ENCODE measurements around the gene TGM2.

The TGM2 gene

DNA sequence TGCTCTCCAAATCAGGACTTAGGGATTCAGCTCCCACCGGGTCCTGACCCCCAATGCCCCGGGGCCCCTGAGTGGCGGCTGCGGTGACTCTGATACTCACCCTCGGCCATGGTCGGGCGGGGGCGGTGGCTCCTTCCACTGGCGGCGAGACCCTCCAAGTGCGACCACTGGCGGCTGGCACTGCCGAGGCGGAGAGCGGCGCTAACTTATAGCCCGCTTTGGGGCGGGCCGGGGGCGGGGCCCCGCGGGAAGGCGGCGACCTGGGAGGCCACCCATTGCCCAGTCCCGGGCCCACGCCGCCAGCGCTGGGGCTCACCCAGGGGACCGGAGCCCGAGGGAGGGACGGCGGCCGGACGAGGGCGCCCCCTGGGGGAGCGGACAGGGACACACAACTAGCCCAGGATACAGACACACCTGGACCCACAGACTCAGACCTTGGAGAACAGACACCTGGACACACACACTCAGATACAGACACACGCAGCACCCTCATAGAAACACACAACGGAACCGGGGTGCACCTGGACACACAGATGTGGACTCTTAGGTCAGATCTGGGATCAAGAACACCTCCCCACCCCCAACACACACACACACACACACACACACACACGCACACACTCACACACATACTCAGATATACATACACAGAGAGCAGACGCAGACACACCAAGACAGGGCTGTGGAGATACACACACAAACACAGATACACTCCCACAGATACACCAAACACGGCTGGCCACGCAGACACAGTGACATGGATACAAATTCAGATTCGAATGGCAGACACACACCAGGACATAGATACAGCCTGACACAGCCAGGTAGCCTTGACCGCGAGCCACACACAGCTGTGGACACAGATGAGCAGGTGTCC, at the start of gene TGM2:
TSS of gene TGM2 (minus strand) at position 182 of the 877 bp plus-strand sequence. CDS start at position 110, 72 bp downstream.
- peak; percentile 92 for ATAC-seq
- no peak for TF ChIP-seq ZFP30 (CRISPR knock-in tag; IDR thresholded peaks at IDR 0.05)
- TF ChIP-seq ZC3H10 (CRISPR knock-in tag; IDR thresholded peaks at IDR 0.05) = no peak
- no peak for TF ChIP-seq RARB (CRISPR knock-in tag; IDR thresholded peaks at IDR 0.05)
- TF ChIP-seq, protein P1, sequence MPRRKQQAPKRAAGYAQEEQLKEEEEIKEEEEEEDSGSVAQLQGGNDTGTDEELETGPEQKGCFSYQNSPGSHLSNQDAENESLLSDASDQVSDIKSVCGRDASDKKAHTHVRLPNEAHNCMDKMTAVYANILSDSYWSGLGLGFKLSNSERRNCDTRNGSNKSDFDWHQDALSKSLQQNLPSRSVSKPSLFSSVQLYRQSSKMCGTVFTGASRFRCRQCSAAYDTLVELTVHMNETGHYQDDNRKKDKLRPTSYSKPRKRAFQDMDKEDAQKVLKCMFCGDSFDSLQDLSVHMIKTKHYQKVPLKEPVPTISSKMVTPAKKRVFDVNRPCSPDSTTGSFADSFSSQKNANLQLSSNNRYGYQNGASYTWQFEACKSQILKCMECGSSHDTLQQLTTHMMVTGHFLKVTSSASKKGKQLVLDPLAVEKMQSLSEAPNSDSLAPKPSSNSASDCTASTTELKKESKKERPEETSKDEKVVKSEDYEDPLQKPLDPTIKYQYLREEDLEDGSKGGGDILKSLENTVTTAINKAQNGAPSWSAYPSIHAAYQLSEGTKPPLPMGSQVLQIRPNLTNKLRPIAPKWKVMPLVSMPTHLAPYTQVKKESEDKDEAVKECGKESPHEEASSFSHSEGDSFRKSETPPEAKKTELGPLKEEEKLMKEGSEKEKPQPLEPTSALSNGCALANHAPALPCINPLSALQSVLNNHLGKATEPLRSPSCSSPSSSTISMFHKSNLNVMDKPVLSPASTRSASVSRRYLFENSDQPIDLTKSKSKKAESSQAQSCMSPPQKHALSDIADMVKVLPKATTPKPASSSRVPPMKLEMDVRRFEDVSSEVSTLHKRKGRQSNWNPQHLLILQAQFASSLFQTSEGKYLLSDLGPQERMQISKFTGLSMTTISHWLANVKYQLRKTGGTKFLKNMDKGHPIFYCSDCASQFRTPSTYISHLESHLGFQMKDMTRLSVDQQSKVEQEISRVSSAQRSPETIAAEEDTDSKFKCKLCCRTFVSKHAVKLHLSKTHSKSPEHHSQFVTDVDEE (CRISPR knock-in tag; IDR thresholded peaks at IDR 0.05) = no peak

DNA sequence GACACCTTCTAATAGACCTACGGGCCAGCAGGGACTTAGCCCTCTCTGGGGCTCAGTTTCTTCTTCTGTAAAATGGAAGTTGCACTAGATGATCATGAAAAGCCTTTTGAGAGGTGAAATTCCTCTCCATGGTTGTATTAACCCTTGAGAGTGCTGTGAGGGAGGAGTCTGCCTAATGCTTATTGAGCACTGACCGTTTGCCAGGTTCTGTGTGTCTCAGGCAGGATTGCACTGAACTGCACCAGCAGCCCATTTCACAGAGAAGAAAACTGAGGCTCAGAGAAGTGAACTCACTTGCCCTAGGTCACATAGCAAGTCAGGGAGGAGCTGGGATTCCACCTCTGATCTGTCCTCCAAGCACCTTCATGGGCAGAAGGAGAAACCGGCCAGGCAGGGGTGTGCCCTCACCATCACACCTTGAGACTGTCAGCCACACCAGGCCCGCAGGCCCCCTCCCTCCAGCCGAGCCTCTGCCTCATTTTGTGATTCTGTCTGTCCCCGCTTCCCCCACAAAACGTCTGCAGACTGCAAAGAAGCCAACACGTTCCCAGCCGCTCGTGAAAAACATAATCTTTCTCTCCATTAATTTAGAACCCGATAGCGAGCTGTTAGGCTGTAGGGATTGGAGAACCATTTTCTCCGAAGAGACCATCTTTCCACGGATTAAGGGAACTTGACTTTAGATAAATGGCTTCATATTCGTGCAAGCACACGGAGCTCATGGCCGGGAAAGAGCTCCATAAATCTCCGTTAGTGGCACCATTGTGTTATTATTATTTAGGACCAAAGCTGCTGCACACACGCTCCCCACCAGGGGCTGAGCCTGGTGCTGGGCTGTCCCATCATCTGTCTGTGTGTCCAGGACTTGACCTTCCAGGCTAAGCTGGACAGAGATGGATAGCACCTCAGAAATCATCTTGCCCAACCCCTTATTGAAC, 49.5 kb upstream of the TGM2 start:
- TF ChIP-seq, protein P2, sequence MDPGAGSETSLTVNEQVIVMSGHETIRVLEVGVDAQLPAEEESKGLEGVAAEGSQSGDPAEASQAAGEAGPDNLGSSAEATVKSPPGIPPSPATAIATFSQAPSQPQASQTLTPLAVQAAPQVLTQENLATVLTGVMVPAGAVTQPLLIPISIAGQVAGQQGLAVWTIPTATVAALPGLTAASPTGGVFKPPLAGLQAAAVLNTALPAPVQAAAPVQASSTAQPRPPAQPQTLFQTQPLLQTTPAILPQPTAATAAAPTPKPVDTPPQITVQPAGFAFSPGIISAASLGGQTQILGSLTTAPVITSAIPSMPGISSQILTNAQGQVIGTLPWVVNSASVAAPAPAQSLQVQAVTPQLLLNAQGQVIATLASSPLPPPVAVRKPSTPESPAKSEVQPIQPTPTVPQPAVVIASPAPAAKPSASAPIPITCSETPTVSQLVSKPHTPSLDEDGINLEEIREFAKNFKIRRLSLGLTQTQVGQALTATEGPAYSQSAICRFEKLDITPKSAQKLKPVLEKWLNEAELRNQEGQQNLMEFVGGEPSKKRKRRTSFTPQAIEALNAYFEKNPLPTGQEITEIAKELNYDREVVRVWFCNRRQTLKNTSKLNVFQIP (CRISPR knock-in tag; IDR thresholded peaks at IDR 0.05; ENCODE audit: borderline replicate concordance, low read depth) = no peak
- TF ChIP-seq TOX (CRISPR knock-in tag; IDR thresholded peaks at IDR 0.05; ENCODE audit: borderline replicate concordance) (no peak), TCF4 (CRISPR knock-in tag; IDR thresholded peaks at IDR 0.05; ENCODE audit: borderline replicate concordance) (no peak)
- no peak for ATAC-seq

DNA sequence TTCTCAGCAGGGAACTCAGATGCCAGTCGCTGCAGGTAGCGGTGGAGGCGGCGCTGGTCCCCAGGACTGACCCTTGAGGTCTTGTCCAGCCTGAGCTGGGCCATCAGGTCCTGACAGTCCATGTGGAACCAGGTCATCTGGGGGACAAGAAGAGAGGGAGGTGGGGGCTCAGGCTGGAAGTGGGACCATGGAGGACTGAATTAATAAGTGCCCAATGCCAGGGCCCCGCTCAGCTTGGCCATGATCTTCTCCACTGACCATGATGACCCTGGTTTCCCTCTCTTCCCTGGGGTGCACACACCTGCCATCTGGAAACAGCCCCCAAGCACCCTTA, 48.5 kb upstream of the TGM2 start:
- TF ChIP-seq ZFP3 (CRISPR knock-in tag; IDR thresholded peaks at IDR 0.05) = no peak
- no peak for TF ChIP-seq ZNF565 (CRISPR knock-in tag; conservative IDR thresholded peaks at IDR 0.05; ENCODE audit: low read depth)
- TF ChIP-seq ZFP30 (CRISPR knock-in tag; IDR thresholded peaks at IDR 0.05) = no peak
- TF ChIP-seq TCF4 (CRISPR knock-in tag; IDR thresholded peaks at IDR 0.05; ENCODE audit: borderline replicate concordance) = no peak
- TF ChIP-seq RARB (CRISPR knock-in tag; IDR thresholded peaks at IDR 0.05) = no peak
- no peak for TF ChIP-seq TOX (CRISPR knock-in tag; IDR thresholded peaks at IDR 0.05; ENCODE audit: borderline replicate concordance)
- TF ChIP-seq, protein P3, sequence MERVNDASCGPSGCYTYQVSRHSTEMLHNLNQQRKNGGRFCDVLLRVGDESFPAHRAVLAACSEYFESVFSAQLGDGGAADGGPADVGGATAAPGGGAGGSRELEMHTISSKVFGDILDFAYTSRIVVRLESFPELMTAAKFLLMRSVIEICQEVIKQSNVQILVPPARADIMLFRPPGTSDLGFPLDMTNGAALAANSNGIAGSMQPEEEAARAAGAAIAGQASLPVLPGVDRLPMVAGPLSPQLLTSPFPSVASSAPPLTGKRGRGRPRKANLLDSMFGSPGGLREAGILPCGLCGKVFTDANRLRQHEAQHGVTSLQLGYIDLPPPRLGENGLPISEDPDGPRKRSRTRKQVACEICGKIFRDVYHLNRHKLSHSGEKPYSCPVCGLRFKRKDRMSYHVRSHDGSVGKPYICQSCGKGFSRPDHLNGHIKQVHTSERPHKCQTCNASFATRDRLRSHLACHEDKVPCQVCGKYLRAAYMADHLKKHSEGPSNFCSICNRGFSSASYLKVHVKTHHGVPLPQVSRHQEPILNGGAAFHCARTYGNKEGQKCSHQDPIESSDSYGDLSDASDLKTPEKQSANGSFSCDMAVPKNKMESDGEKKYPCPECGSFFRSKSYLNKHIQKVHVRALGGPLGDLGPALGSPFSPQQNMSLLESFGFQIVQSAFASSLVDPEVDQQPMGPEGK (CRISPR knock-in tag; IDR thresholded peaks at IDR 0.05; ENCODE audit: borderline replicate concordance) = no peak
- TF ChIP-seq, protein P1 (CRISPR knock-in tag; IDR thresholded peaks at IDR 0.05) = no peak
- no peak for TF ChIP-seq ISL1 (CRISPR knock-in tag; IDR thresholded peaks at IDR 0.05)
- no peak for TF ChIP-seq BACH2 (CRISPR knock-in tag; IDR thresholded peaks at IDR 0.05; ENCODE audit: borderline replicate concordance)
- TF ChIP-seq ZNF70 (CRISPR knock-in tag; IDR thresholded peaks at IDR 0.05) = no peak
- no peak for TF ChIP-seq OSR1 (CRISPR knock-in tag; IDR thresholded peaks at IDR 0.05)
- no peak for TF ChIP-seq GLIS3 (CRISPR knock-in tag; IDR thresholded peaks at IDR 0.05)
- TF ChIP-seq, protein P4, sequence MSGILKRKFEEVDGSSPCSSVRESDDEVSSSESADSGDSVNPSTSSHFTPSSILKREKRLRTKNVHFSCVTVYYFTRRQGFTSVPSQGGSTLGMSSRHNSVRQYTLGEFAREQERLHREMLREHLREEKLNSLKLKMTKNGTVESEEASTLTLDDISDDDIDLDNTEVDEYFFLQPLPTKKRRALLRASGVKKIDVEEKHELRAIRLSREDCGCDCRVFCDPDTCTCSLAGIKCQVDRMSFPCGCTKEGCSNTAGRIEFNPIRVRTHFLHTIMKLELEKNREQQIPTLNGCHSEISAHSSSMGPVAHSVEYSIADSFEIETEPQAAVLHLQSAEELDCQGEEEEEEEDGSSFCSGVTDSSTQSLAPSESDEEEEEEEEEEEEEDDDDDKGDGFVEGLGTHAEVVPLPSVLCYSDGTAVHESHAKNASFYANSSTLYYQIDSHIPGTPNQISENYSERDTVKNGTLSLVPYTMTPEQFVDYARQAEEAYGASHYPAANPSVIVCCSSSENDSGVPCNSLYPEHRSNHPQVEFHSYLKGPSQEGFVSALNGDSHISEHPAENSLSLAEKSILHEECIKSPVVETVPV (CRISPR knock-in tag; IDR thresholded peaks at IDR 0.05) = no peak
- TF ChIP-seq, protein P2 (CRISPR knock-in tag; IDR thresholded peaks at IDR 0.05; ENCODE audit: borderline replicate concordance, low read depth) = no peak
- no peak for TF ChIP-seq SNAI2 (CRISPR knock-in tag; IDR thresholded peaks at IDR 0.05)
- no peak for ATAC-seq
